ENCODE measurements around the gene PACS2.

The PACS2 gene

GRCh38 chr14:105425823-105426247, 111.3 kb downstream of the PACS2 start:
- TF ChIP-seq CTCF (IDR thresholded peaks at IDR 0.05; ENCODE audit: insufficient read depth, missing control alignments), result no peak
- DNase-seq (ENCODE audit: insufficient read length, low spot score) (no peak), FAIRE-seq (no peak)

GRCh38 chr14:105426416-105427130, 112.0 kb downstream of the PACS2 start:
- FAIRE-seq (no peak), DNase-seq (ENCODE audit: insufficient read length, low spot score) (no peak)
- no peak for TF ChIP-seq CTCF (IDR thresholded peaks at IDR 0.05; ENCODE audit: insufficient read depth, missing control alignments)

- no peak for TF ChIP-seq CTCF (IDR thresholded peaks at IDR 0.05; ENCODE audit: insufficient read depth, missing control alignments)
- DNase-seq (ENCODE audit: insufficient read length, low spot score) (no peak), FAIRE-seq (no peak)
Observed at GRCh38 chr14:105427412-105427811, 112.9 kb downstream of the PACS2 start.

GRCh38 chr14:105427936-105428485, 113.5 kb downstream of the PACS2 start:
- no peak for DNase-seq (ENCODE audit: insufficient read length, low spot score)
- TF ChIP-seq CTCF (IDR thresholded peaks at IDR 0.05; ENCODE audit: insufficient read depth, missing control alignments), result no peak
- FAIRE-seq, result no peak

- DNase-seq (ENCODE audit: insufficient read length, low spot score) (no peak), FAIRE-seq (no peak)
- TF ChIP-seq CTCF (IDR thresholded peaks at IDR 0.05; ENCODE audit: insufficient read depth, missing control alignments), result no peak
Observed at GRCh38 chr14:105430042-105430441, 115.5 kb downstream of the PACS2 start.

- FAIRE-seq (no peak), DNase-seq (ENCODE audit: insufficient read length, low spot score) (no peak)
- TF ChIP-seq CTCF (IDR thresholded peaks at IDR 0.05; ENCODE audit: insufficient read depth, missing control alignments), result no peak
Observed at GRCh38 chr14:105430565-105430964, 116.0 kb downstream of the PACS2 start.

- DNase-seq (ENCODE audit: insufficient read length, low spot score) (no peak), FAIRE-seq (no peak)
- TF ChIP-seq CTCF (IDR thresholded peaks at IDR 0.05; ENCODE audit: insufficient read depth, missing control alignments), result no peak
Observed at GRCh38 chr14:105431256-105431655, 116.7 kb downstream of the PACS2 start.

All from D721Med (cell line).